PC-3 (cell line): Measurements from ENCODE around the gene CAST. TPM values are rescaled to one million over a fixed set of nuclear protein-coding genes. Genes with fewer than 3 reads are reported as not detected.

ENCODE experiments used
- ATAC-seq: fragments of 200-7000 bp; cut with Tn5 transposase; 2 replicates; pipeline ENCODE4 v1.9.1; 2020; ENCODE audit warnings: mild to moderate bottlenecking, moderate library complexity
- BruUV-seq: library from RNA; stranded (reverse); fragments of 400-500 nt; replicated peaks from 2 replicates; lab custom pipeline; 2021; lab: Mats Ljungman, UMichigan
- CTCF ChIA-PET: fragments of 300-600 bp; sonication (Branson Sonifier 250); formaldehyde crosslinking; loops from one replicate; lab custom pipeline; 2022; ENCODE audit warnings: antibody characterized with exemption; lab: Charles Lee
- POLR2A ChIA-PET: fragments of 300-600 bp; sonication (Branson Sonifier 250); formaldehyde crosslinking; loops from one replicate; lab custom pipeline; 2022; ENCODE audit warnings: antibody characterized with exemption; ENCODE audit not compliant: unreplicated experiment; lab: Charles Lee
- DNase-seq: peaks from one replicate; pipeline ENCODE4 v3.0.0-alpha.2; 2015
- H2AFZ ChIP-seq: fragments of 300-600 bp; sonication (generic); 2 replicates; pipeline ENCODE4 v1.6.0; 2016; ENCODE audit warnings: antibody characterized with exemption, low read length
- H3F3A ChIP-seq: fragments of 300-600 bp; sonication (generic); one replicate; pipeline ENCODE4 v1.6.0; 2017; ENCODE audit warnings: antibody characterized with exemption, low read length, control low read depth, mild to moderate bottlenecking; ENCODE audit not compliant: unreplicated experiment
- H3K27ac ChIP-seq: fragments of 300-600 bp; sonication (generic); 2 replicates; pipeline ENCODE4 v1.5.1; 2016; ENCODE audit warnings: mild to moderate bottlenecking, low read length
- H3K27me3 ChIP-seq: fragments of 300-600 bp; sonication (generic); 2 replicates; pipeline ENCODE4 v1.6.1; 2016; ENCODE audit warnings: low read length, mixed read lengths
- H3K36me3 ChIP-seq: fragments of 300-600 bp; sonication (generic); 2 replicates; pipeline ENCODE4 v1.6.1; 2016; ENCODE audit warnings: low read depth, mixed run types, low read length, mixed read lengths
- H3K4me1 ChIP-seq: fragments of 300-600 bp; sonication (generic); 2 replicates; pipeline ENCODE4 v1.5.1; 2016; ENCODE audit warnings: low read length; ENCODE audit not compliant: insufficient read depth
- H3K4me2 ChIP-seq: fragments of 300-600 bp; sonication (generic); 2 replicates; pipeline ENCODE4 v1.6.0; 2016; ENCODE audit warnings: low read length
- H3K4me3 ChIP-seq: fragments of 300-600 bp; sonication (generic); 2 replicates; pipeline ENCODE4 v1.5.1; 2016; ENCODE audit warnings: mild to moderate bottlenecking, low read length, mixed read lengths
- H3K79me2 ChIP-seq: fragments of 300-600 bp; sonication (generic); 2 replicates; pipeline ENCODE4 v1.6.1; 2017; ENCODE audit warnings: low read length, mixed read lengths
- H3K9ac ChIP-seq: fragments of 300-600 bp; sonication (generic); 2 replicates; pipeline ENCODE4 v1.6.0; 2016; ENCODE audit warnings: mild to moderate bottlenecking, low read length
- H3K9me2 ChIP-seq: fragments of 300-600 bp; sonication (generic); replicated peaks from 2 replicates; pipeline ENCODE4 v1.6.1; 2016; ENCODE audit warnings: mixed run types, low read length, mixed read lengths
- H3K9me3 ChIP-seq: fragments of 300-600 bp; sonication (generic); 2 replicates; pipeline ENCODE4 v1.6.1; 2016; ENCODE audit warnings: low read length, mixed read lengths
- H4K20me1 ChIP-seq: fragments of 300-600 bp; sonication (generic); 2 replicates; pipeline ENCODE4 v1.6.1; 2016; ENCODE audit warnings: low read length, mixed read lengths
- CTCF ChIP-seq: fragments of 300-600 bp; sonication (generic); conservative IDR thresholded peaks from 2 replicates; pipeline ENCODE4 v1.5.1; 2017; ENCODE audit warnings: antibody characterized with exemption, low read depth, mild to moderate bottlenecking, low read length
- EZH2 ChIP-seq: fragments of 300-600 bp; sonication (generic); IDR thresholded peaks from one replicate; pipeline ENCODE4 v1.6.1; 2017; ENCODE audit warnings: antibody characterized with exemption, mild to moderate bottlenecking, low read length; ENCODE audit not compliant: unreplicated experiment
- EZH2phosphoT487 ChIP-seq: fragments of 300-600 bp; sonication (generic); IDR thresholded peaks from 2 replicates; pipeline ENCODE4 v1.6.1; 2018; ENCODE audit warnings: mild to moderate bottlenecking, antibody characterized with exemption, low read length, borderline replicate concordance
- intact Hi-C: fragments of 100-400 bp; cut with micrococcal nuclease; formaldehyde crosslinking; loops from 2 replicates; pipeline ENCODE4 v1.9.0; 2023
- total RNA-seq: library from RNA; depleted of rRNA; stranded (reverse); fragments of >200 nt; gene quantifications from 2 replicates; pipeline ENCODE4 v1.2.3, GENCODE V29; 2014

Gene CAST
- total RNA-seq, 1 experiment from 2014 or later = 73.2 TPM

- Histone ChIP-seq H2AFZ (no peak overlapping the region), H3K27ac (no peak overlapping the region), H3K9ac (no peak overlapping the region), H3K79me2 (no peaks in the 10 kb centered on the region), H3F3A (no peaks in the 10 kb centered on the region), H3K36me3 (peaks cover 21% of the 10 kb centered on the region; the same call in 1 of the 2 replicates), H3K9me2 (no peaks in the 10 kb centered on the region), H3K9me3 (no peaks in the 10 kb centered on the region), H3K4me3 (no peak overlapping the region), H3K27me3 (no peaks in the 10 kb centered on the region), H3K4me1 (no peaks in the 10 kb centered on the region), H4K20me1 (no peaks in the 10 kb centered on the region), H3K4me2 (no peak overlapping the region)
- intact Hi-C loops = no loop called here
- CTCF ChIA-PET = no interaction called here
- no TSS peak for BruUV-seq
- TF ChIP-seq CTCF = no peak
- ATAC-seq (no peak), DNase-seq (no peak)
- POLR2A ChIA-PET = no interaction called here
These were observed 109.9 kb downstream of the CAST start for GRCh38 chr5:96772111-96772510.

GRCh38 chr5:96772542-96772941, 110.4 kb downstream of the CAST start:
- H4K20me1 ChIP-seq = no peaks in the 10 kb centered on the region
- ChIA-PET POLR2A (interaction anchor here (0.7 kb wide), 1 partner anchor 8 kb away, joined by 4 read pairs; no protein-coding TSS in a partner anchor), CTCF (no interaction called here)
- H3K4me1 ChIP-seq = no peaks in the 10 kb centered on the region
- no peak overlapping the region for H3K4me3 ChIP-seq
- no peaks in the 10 kb centered on the region for H3F3A ChIP-seq
- no peaks in the 10 kb centered on the region for H3K9me2 ChIP-seq
- ATAC-seq (no peak), DNase-seq (no peak)
- no peaks in the 10 kb centered on the region for H3K79me2 ChIP-seq
- intact Hi-C loops = no loop called here
- H3K9ac ChIP-seq = no peak overlapping the region
- H3K9me3 ChIP-seq = no peaks in the 10 kb centered on the region
- peaks cover 17% of the 10 kb centered on the region; the same call in 1 of the 2 replicates for H3K36me3 ChIP-seq
- no peak overlapping the region for H2AFZ ChIP-seq
- H3K27me3 ChIP-seq = no peaks in the 10 kb centered on the region
- H3K27ac ChIP-seq = no peak overlapping the region
- H3K4me2 ChIP-seq = no peak overlapping the region
- no peak for TF ChIP-seq CTCF
- no peak for TF ChIP-seq EZH2
- TF ChIP-seq EZH2phosphoT487 = no peak
- BruUV-seq = no TSS peak

- no TSS peak for BruUV-seq
- no peak for TF ChIP-seq CTCF
- no peak for TF ChIP-seq EZH2
- no peak for TF ChIP-seq EZH2phosphoT487
These were observed 112.9 kb downstream of the CAST start for GRCh38 chr5:96775050-96775449.

More at GRCh38 chr5:96775050-96775449, 112.9 kb downstream of the CAST start:
- intact Hi-C loops = no loop called here
- ChIA-PET CTCF (no interaction called here), POLR2A (no interaction called here)
- Histone ChIP-seq H3F3A (no peaks in the 10 kb centered on the region), H4K20me1 (no peaks in the 10 kb centered on the region), H3K79me2 (no peaks in the 10 kb centered on the region), H3K4me1 (0 out of 2 replicates have a peak, but pooled peaks cover 3% of the 10 kb centered on the region), H3K27me3 (no peaks in the 10 kb centered on the region), H3K9me3 (no peaks in the 10 kb centered on the region), H3K9me2 (no peaks in the 10 kb centered on the region), H3K4me3 (no peak overlapping the region), H3K4me2 (no peak overlapping the region), H3K9ac (no peak overlapping the region), H2AFZ (no peak overlapping the region), H3K36me3 (peaks cover 18% of the 10 kb centered on the region), H3K27ac (no peak overlapping the region)
- no peak for ATAC-seq
- no peak for DNase-seq
